ENCODE data around the gene PAPPA2.

The PAPPA2 gene

GRCh38 chr1:176857632-176858031 lies 394.7 kb downstream of the PAPPA2 start:
- no peak for DNase-seq (ENCODE audit: low read depth)
- no peak overlapping the region for H3K4me3 ChIP-seq (ENCODE audit: low read length)
- TF ChIP-seq CTCF (conservative IDR thresholded peaks at IDR 0.05; ENCODE audit: low read depth, low read length) = no peak

- DNase-seq (ENCODE audit: low read depth) = no peak
- H3K4me3 ChIP-seq (ENCODE audit: low read length) = no peak overlapping the region
- TF ChIP-seq CTCF (conservative IDR thresholded peaks at IDR 0.05; ENCODE audit: low read depth, low read length) = no peak
These were observed 395.5 kb downstream of the PAPPA2 start for GRCh38 chr1:176858433-176858916.

GRCh38 chr1:176863613-176864012 lies 400.6 kb downstream of the PAPPA2 start:
- no peak for DNase-seq (ENCODE audit: low read depth)
- H3K4me3 ChIP-seq (ENCODE audit: low read length) = no peak overlapping the region
- TF ChIP-seq CTCF (conservative IDR thresholded peaks at IDR 0.05; ENCODE audit: low read depth, low read length) = no peak

GRCh38 chr1:176864211-176864610 lies 401.2 kb downstream of the PAPPA2 start:
- no peak for DNase-seq (ENCODE audit: low read depth)
- TF ChIP-seq CTCF (conservative IDR thresholded peaks at IDR 0.05; ENCODE audit: low read depth, low read length) = no peak
- H3K4me3 ChIP-seq (ENCODE audit: low read length) = no peak overlapping the region

- no peak for DNase-seq (ENCODE audit: low read depth)
- no peak overlapping the region for H3K4me3 ChIP-seq (ENCODE audit: low read length)
- no peak for TF ChIP-seq CTCF (conservative IDR thresholded peaks at IDR 0.05; ENCODE audit: low read depth, low read length)
These were observed 403.2 kb downstream of the PAPPA2 start for GRCh38 chr1:176866011-176866714.

GRCh38 chr1:176869577-176869976 lies 406.6 kb downstream of the PAPPA2 start:
- no peak for DNase-seq (ENCODE audit: low read depth)
- no peak for TF ChIP-seq CTCF (conservative IDR thresholded peaks at IDR 0.05; ENCODE audit: low read depth, low read length)
- H3K4me3 ChIP-seq (ENCODE audit: low read length) = no peak overlapping the region

- no peak overlapping the region for H3K4me3 ChIP-seq (ENCODE audit: low read length)
- no peak for TF ChIP-seq CTCF (conservative IDR thresholded peaks at IDR 0.05; ENCODE audit: low read depth, low read length)
- DNase-seq (ENCODE audit: low read depth) = no peak
These were observed 414.1 kb downstream of the PAPPA2 start for GRCh38 chr1:176876966-176877515.

Measured in retinal pigment epithelial cell (primary cell).